Pancreas (tissue), 10 donors: ENCODE data around the gene EMC8. TPM values are rescaled to one million over a fixed set of nuclear protein-coding genes. Genes with fewer than 3 reads are reported as not detected.
A peak's percentile ranks its signal among the peaks of the same experiment; 100 is the strongest.

ENCODE experiments used
- ATAC-seq, 4 donors: fragments of 200-7000 bp; cut with Tn5 transposase; one replicate each; pipeline versions ENCODE4 v1.8.0 to v1.9.1; 2020; ENCODE audit warnings: mild to moderate bottlenecking in 4 of 4, moderate library complexity in 4 of 4
- DNase-seq, 6 donors: peaks; one replicate each; pipeline ENCODE4 v3.0.0-alpha.2; 2020
- FAIRE-seq: peaks from 2 replicates; lab custom pipeline; 2012; peaks lifted over from hg19 to GRCh38; lab: Jason Lieb, UNC
- H3K27ac ChIP-seq, 4 donors: fragments of 200-600 bp; sonication (generic); 1 replicate in 3 of 4; 2 replicates in 1 of 4; pipeline versions ENCODE4 v1.5.0 to v1.8.0; 2020
- H3K27me3 ChIP-seq, 4 donors: fragments of 200-600 bp; one replicate each; pipeline ENCODE4 v1.8.0; 2021
- H3K36me3 ChIP-seq, 3 donors: fragments of 200-600 bp; sonication (generic) in 1 of 3; one replicate each; pipeline versions ENCODE4 v1.5.0 to v1.8.0; 2020 to 2021
- H3K4me1 ChIP-seq, 3 donors: fragments of 200-600 bp; one replicate each; pipeline ENCODE4 v1.8.0; 2021
- H3K4me3 ChIP-seq, 4 donors: fragments of 200-600 bp; sonication (generic) in 2 of 4; one replicate each; pipeline versions ENCODE4 v1.5.0 to v1.8.0; 2020 to 2021
- H3K9me3 ChIP-seq, 4 donors: fragments of 200-600 bp; one replicate each; pipeline ENCODE4 v1.8.0; 2021
- WGBS, 2 donors: extraction: QIAGEN DNeasy Blood & Tissue Kit; methylation state at CpG; one replicate each; pipeline ENCODE4 v1.1.7; 2013; 5-methylcytosine and 5-hydroxymethylcytosine counted together
- intact Hi-C, 3 donors: fragments of 100-400 bp; cut with DNase I; formaldehyde crosslinking; loops; one replicate each; pipeline versions ENCODE4 v1.11.1 to v1.14.2; 2022
- polyA plus RNA-seq, 2 donors: library from polyadenylated mRNA; stranded (reverse); fragments of 200-250 nt; gene quantifications; one replicate each; pipeline ENCODE4 v1.2.3, GENCODE V29; 2013
- total RNA-seq, 6 donors: library from RNA; stranded (reverse); fragmentation: NEBNext Ultra II Directional in 4 of 6; extraction: Animal tissue kit (Norgen Biotek cat#: 25700) in 4 of 6; gene quantifications; one replicate each; pipeline versions ENCODE4 v1.2.1 to v1.2.4, GENCODE V29; 2021 to 2023
- TF ChIP-seq, protein P1 (sequence below), 4 donors: fragments of 200-600 bp; sonication (generic) in 3 of 4; IDR thresholded peaks; one replicate each; pipeline versions ENCODE4 v1.5.0 to v1.8.0; 2021; ENCODE audit warnings: antibody characterized with exemption in 4 of 4
- donor health status: healthy with polysubstance abuse.
- donor health status: DM: no; HTN: no; CAD: no; lungs with moderate emphysema.
- donor health status: DM: no; HTN: no; CAD: no.
- donor health status: control.
- donor health status: control.
- donor health status: Bipolar disorder and iron deficiency.
- donor health status: DM: yes; HTN: yes; CAD: no.
- donor health status: DM: no; HTN: no; CAD: no.
- donor health status: DM: no; HTN: no; CAD: no.
- donor health status: DM: yes; HTN: yes; CAD: no.

Gene EMC8
- total and polyA plus RNA-seq, 8 donors: 6.8 to 14.2 (median 9.8) TPM

DNA sequence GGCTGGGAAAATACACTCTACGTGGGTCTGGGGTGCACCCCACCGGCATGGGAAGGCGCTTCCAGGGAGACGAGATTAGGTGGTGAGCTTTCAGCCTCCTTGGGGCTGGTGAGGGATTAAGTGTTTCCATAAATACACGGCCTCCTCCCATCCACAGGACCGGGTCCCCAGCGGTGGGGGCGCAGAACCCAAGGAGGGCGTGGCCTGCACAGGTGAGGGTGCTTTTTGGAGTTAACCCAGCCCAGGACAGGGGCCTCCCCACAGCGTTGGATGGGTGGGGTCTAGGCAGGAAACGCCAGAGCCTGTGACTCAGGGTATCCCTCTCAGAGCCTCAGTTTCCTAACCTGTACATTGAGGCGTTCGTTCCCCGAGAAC, 49.6 kb downstream of the EMC8 start:
- no peaks in the 10 kb centered on the region for H3K27me3 ChIP-seq
- TF ChIP-seq, protein P1, sequence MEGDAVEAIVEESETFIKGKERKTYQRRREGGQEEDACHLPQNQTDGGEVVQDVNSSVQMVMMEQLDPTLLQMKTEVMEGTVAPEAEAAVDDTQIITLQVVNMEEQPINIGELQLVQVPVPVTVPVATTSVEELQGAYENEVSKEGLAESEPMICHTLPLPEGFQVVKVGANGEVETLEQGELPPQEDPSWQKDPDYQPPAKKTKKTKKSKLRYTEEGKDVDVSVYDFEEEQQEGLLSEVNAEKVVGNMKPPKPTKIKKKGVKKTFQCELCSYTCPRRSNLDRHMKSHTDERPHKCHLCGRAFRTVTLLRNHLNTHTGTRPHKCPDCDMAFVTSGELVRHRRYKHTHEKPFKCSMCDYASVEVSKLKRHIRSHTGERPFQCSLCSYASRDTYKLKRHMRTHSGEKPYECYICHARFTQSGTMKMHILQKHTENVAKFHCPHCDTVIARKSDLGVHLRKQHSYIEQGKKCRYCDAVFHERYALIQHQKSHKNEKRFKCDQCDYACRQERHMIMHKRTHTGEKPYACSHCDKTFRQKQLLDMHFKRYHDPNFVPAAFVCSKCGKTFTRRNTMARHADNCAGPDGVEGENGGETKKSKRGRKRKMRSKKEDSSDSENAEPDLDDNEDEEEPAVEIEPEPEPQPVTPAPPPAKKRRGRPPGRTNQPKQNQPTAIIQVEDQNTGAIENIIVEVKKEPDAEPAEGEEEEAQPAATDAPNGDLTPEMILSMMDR (IDR thresholded peaks at IDR 0.05): no peak
- H3K9me3 ChIP-seq: no peaks in the 10 kb centered on the region
- DNase-seq (no peak), ATAC-seq (no peak), FAIRE-seq (no peak)
- 40 to 48% methylated on average over 13 to 14 of the region's 14 CpGs for WGBS, 2 donors
- H3K4me3 ChIP-seq: peak overlapping the region in 2 of 4 donors; percentile 49 to 56
- H3K36me3 ChIP-seq: no peaks in the 10 kb centered on the region
- intact Hi-C loops: no loop called here
- peaks cover 28 to 38% (median 35%) of the 10 kb centered on the region in 3 donors for H3K4me1 ChIP-seq
- H3K27ac ChIP-seq: no peak overlapping the region

DNA sequence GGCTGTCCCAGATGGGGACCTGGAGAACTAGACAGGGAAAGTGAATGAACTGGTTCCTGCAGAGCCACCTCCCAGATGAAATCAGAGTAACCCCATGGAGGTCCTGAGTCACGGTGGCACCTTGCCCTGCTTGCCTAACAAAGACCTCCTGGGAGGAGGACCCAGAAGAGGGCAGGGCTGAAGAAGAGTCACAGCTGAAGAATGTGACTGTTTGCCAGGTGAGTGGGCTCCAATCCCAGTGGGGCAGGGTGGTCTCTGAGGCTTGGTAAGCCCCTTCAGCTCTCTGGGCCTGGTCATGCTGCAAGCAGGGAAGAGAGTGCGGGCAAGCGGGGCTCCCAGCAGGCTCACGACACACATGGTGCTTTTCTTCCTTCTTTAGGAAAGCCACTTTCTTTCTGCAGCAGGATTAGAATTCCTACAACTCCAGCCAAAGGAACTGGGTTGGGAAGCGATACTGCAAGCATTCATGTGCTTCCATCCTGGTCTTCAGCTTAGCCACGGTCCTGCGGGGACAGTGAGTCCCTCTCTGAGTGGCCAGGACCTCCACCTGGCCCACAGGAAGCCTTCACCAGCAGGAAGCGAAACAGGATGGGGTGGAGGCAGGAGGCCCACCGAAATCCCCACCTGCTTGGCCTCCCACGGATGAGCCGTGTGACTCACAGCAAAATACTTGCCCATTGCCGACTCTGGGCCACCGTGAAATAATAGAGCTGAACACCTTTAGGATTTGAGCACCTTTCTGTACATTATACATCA, 52.7 kb downstream of the EMC8 start:
- 84 to 87% methylated on average over 13 of the region's 13 CpGs for WGBS, 2 donors
- Histone ChIP-seq H3K36me3 (no peaks in the 10 kb centered on the region), H3K27me3 (no peaks in the 10 kb centered on the region), H3K27ac (no peak overlapping the region), H3K4me3 (no peak overlapping the region), H3K4me1 (peaks cover 10 to 14% (median 12%) of the 10 kb centered on the region in 3 donors), H3K9me3 (no peaks in the 10 kb centered on the region)
- ATAC-seq (peak in 2 of 4 donors; percentile 22), DNase-seq (no peak), FAIRE-seq (no peak)
- TF ChIP-seq, protein P1 (IDR thresholded peaks at IDR 0.05): no peak
- intact Hi-C loops: no loop called here

DNA sequence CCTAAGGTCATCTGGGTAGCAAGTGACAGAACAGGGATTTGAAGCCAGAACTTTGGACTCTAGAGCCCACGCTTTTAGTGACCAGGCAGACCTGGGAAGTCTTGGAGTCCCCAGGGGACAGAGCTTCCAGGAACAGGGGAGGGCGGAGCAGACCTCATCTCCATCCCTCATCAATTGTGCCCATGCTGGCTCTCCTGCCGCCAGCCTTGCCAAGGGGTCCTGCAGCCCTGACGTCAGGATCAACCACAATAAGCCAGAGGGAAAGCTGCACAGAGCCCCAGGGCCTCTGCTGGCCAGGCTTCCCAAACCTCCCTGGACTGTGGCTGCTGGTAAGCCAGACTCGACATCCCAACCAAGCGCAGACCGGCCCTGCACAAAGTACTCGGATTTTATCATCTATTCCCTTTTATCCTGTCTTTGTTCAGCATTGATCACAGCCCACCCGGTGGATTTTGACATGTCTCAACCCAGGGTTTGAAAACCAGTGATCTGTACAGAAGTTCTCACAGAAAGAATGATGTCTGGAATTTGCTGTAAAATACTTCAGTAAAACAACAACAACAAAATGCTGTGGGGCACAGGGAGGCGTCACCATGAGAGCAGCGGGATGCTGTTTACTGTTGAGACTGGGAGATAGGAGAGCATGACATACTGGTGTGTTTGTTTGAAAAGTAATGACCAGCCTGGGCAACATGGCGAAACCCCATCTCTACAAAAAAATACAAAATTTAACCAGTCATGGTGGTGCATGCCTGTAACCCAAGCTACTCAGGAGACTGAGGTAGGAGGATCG, 60.2 kb downstream of the EMC8 start:
- no peak for DNase-seq
- 67 to 73% methylated on average over 12 to 13 of the region's 13 CpGs for WGBS, 2 donors

DNA sequence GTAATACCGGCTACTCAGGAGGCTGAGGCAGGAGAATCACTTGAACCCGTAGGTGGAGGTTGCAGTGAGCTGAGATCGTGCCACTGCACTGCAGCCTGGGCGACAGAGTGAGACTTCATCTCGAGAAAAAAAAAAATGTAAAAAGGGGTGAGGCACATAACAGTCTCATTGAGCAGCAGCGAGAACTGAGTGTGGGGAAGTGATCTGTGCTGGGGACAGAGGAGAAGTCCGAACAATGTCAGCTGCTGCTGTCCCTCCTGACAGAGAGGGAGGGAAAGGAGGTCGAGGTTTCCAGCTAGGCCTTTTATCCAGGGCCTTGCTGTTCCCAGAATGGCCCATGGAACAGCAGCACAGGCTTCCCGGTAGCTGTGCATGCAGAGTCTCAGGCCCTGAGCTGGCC, 62.4 kb downstream of the EMC8 start:
- TF ChIP-seq, protein P1 (IDR thresholded peaks at IDR 0.05): no peak
- Histone ChIP-seq H3K27ac (no peak overlapping the region), H3K4me1 (peaks cover 3 to 9% (median 8%) of the 10 kb centered on the region in 3 donors), H3K27me3 (no peaks in the 10 kb centered on the region), H3K4me3 (no peak overlapping the region), H3K36me3 (no peaks in the 10 kb centered on the region), H3K9me3 (no peaks in the 10 kb centered on the region)
- DNase-seq (no peak), ATAC-seq (no peak), FAIRE-seq (no peak)
- intact Hi-C loops: no loop called here
- WGBS, 2 donors: 88 to 94% methylated on average over 9 of the region's 9 CpGs

More for the DNA sequence above, 60.2 kb downstream of the EMC8 start:
- no peak for FAIRE-seq
- H3K4me1 ChIP-seq: peaks cover 3 to 9% (median 8%) of the 10 kb centered on the region in 3 donors
- TF ChIP-seq, protein P1 (IDR thresholded peaks at IDR 0.05): no peak
- ATAC-seq: no peak
- H3K4me3 ChIP-seq: no peak overlapping the region
- no peak overlapping the region for H3K27ac ChIP-seq
- intact Hi-C loops: no loop called here
- no peaks in the 10 kb centered on the region for H3K9me3 ChIP-seq
- no peaks in the 10 kb centered on the region for H3K27me3 ChIP-seq
- no peaks in the 10 kb centered on the region for H3K36me3 ChIP-seq
